ENCODE measurements around the gene NIP7. TPM values are rescaled to one million over a fixed set of nuclear protein-coding genes. Genes with fewer than 3 reads are reported as not detected.

Gene NIP7
- total RNA-seq, 1 experiment from 2014 or later = 72.8 TPM

- Histone ChIP-seq H3K4ac (ENCODE audit: low read depth, low read length) (no peak within 1 kb of the TSS), H2BK5ac (ENCODE audit: insufficient read length, low read length) (no peak within 1 kb of the TSS), H3K14ac (ENCODE audit: insufficient read depth, low read length) (peak within 1 kb of the TSS; percentile 50; the same call in 1 of the 2 replicates), H2BK120ac (ENCODE audit: low read depth, low read length, poor library complexity, severe bottlenecking) (no peak within 1 kb of the TSS), H3K27ac (ENCODE audit: insufficient read length, low read depth, low read length) (no peak within 1 kb of the TSS), H3K79me1 (ENCODE audit: insufficient read depth, low read depth, low read length, poor library complexity, severe bottlenecking) (peaks cover 7% of the 10 kb centered on the region), H2BK20ac (ENCODE audit: low read depth, low read length, poor library complexity, severe bottlenecking) (no peak within 1 kb of the TSS), H3K23ac (ENCODE audit: insufficient read length, low read depth, low read length) (no peak within 1 kb of the TSS), H4K20me1 (ENCODE audit: control insufficient read depth, insufficient read depth, insufficient read length) (no peaks in the 10 kb centered on the region), H3K18ac (ENCODE audit: insufficient read length, low read depth, low read length) (no peak within 1 kb of the TSS), H3K23me2 (ENCODE audit: insufficient read length, low read depth, low read length, poor library complexity, severe bottlenecking) (peaks cover 6% of the 10 kb centered on the region), H2AK5ac (ENCODE audit: insufficient read length, low read length) (no peak within 1 kb of the TSS), H3K4me1 (ENCODE audit: insufficient read depth, low read length) (peaks cover 2% of the 10 kb centered on the region; the same call in 1 of the 2 replicates), H2BK15ac (ENCODE audit: low read depth, low read length) (no peak within 1 kb of the TSS), H3K4me2 (ENCODE audit: insufficient read depth, insufficient read length, low read length) (peak within 1 kb of the TSS; percentile 42), H3K27me3 (ENCODE audit: insufficient read depth, low read length) (no peaks in the 10 kb centered on the region), H3K79me2 (ENCODE audit: insufficient read depth, low read length) (peaks cover 3% of the 10 kb centered on the region; the same call in 1 of the 2 replicates), H3K9ac (ENCODE audit: extremely low read depth, insufficient read length, low read length) (peak within 1 kb of the TSS; percentile 45), H4K5ac (ENCODE audit: insufficient read length, low read depth, low read length) (no peak within 1 kb of the TSS), H4K91ac (ENCODE audit: insufficient read length, low read depth, low read length) (no peak within 1 kb of the TSS), H3K56ac (ENCODE audit: insufficient read length, low read depth, low read length) (no peak within 1 kb of the TSS), H4K8ac (replicated peaks; ENCODE audit: insufficient read length, low read depth, low read length) (no peak within 1 kb of the TSS), H2AFZ (ENCODE audit: low read length) (no peak within 1 kb of the TSS), H3T11ph (ENCODE audit: low read length) (no peak within 1 kb of the TSS), H2BK12ac (ENCODE audit: insufficient read length, low read depth, low read length) (no peak within 1 kb of the TSS), H3K9me3 (ENCODE audit: control insufficient read depth, low read depth, low read length) (no peaks in the 10 kb centered on the region)
- H3K9me3 Mint-ChIP-seq = no peaks in the 10 kb centered on the region; a peak in 2 of 5 replicates
- H3K36me3 Mint-ChIP-seq (ENCODE audit: insufficient read depth in 1 of 3, low read depth in 3 of 3) = peaks cover 15 to 27% (median 17%) of the 10 kb centered on the region in 3 experiments; a peak in 6 of 7 replicates
- H3K27ac Mint-ChIP-seq = peak within 1 kb of the TSS; percentile 89 to 96 (median 95)
- DNase-seq = peak; percentile 96
- peak within 1 kb of the TSS; percentile 100 for H3K4me3 Mint-ChIP-seq
- H3K4me1 Mint-ChIP-seq = peaks cover 7 to 10% of the 10 kb centered on the region in 2 experiments
- TF ChIP-seq CTCF (conservative IDR thresholded peaks at IDR 0.05) = peak; percentile 84
- WGBS (ENCODE audit: extremely low coverage, insufficient read length, low lambda C conversion rate) = no CpG with 5 or more reads among the region's 70 CpGs
- no peaks in the 10 kb centered on the region; the same call in 1 of the 2 replicates for H3K27me3 Mint-ChIP-seq (ENCODE audit: low read depth)
Measured at GRCh38 chr16:69310653-69311532, 28.7 kb upstream of the NIP7 start, which contains the start of gene VPS4A. TSS of gene VPS4A (plus strand) at chr16:69311350. CDS start at chr16:69311512, 162 bp downstream.

Data from H9 (cell line).